Measurements from ENCODE around the gene KRTAP10-8. TPM values are rescaled to one million over a fixed set of nuclear protein-coding genes. Genes with fewer than 3 reads are reported as not detected.
"Not testable (repeated sequence)": the region's sequence is repeated elsewhere in the genome, so short reads cannot be mapped to it uniquely, and the experiment has no call there.

Gene KRTAP10-8
- total RNA-seq, 4 donors from 2014 or later: not detected

- intact Hi-C loops (cut with DNase I; ENCODE audit: low total_unique reads) (no loop called here), in situ Hi-C loops (cut with MboI; ENCODE audit: low sequenced_read_pairs in 4 of 4) (no loop called here)
- ATAC-seq (no peak), DNase-seq (no peak)
- H3K9me3 ChIP-seq: no peaks in the 10 kb centered on the region
- H3K4me3 ChIP-seq: no peak overlapping the region
- no peak overlapping the region for H3K27ac ChIP-seq
- TF ChIP-seq POLR2A (IDR thresholded peaks at IDR 0.05): no peak
- TF ChIP-seq CTCF (IDR thresholded peaks at IDR 0.05 in 4 of 5, conservative IDR thresholded peaks at IDR 0.05 in 1 of 5): no peak
- no peaks in the 10 kb centered on the region for H3K4me1 ChIP-seq
- H3K27me3 ChIP-seq: peaks cover 9% of the 10 kb centered on the region in 3 donors
- no peaks in the 10 kb centered on the region for H3K36me3 ChIP-seq
These were observed 27.4 kb downstream of the KRTAP10-8 start for GRCh38 chr21:44639331-44639655.

- in situ Hi-C loops (cut with MboI; ENCODE audit: low sequenced_read_pairs in 4 of 4): no loop called here
- intact Hi-C loops (cut with DNase I; ENCODE audit: low total_unique reads): no loop called here
- TF ChIP-seq CTCF (IDR thresholded peaks at IDR 0.05 in 4 of 5, conservative IDR thresholded peaks at IDR 0.05 in 1 of 5) (no peak), POLR2A (IDR thresholded peaks at IDR 0.05) (no peak)
- ATAC-seq (no peak), DNase-seq (no peak)
- H3K36me3 ChIP-seq: no peaks in the 10 kb centered on the region
- no peaks in the 10 kb centered on the region for H3K4me1 ChIP-seq
- H3K27ac ChIP-seq: no peak overlapping the region
- no peak overlapping the region for H3K4me3 ChIP-seq
- no peaks in the 10 kb centered on the region for H3K9me3 ChIP-seq
- H3K27me3 ChIP-seq: peaks cover 9 to 11% (median 9%) of the 10 kb centered on the region in 3 donors
These were observed 28.9 kb downstream of the KRTAP10-8 start for GRCh38 chr21:44640761-44641160.

- no peaks in the 10 kb centered on the region for H3K9me3 ChIP-seq
- in situ Hi-C loops (cut with MboI; ENCODE audit: low sequenced_read_pairs in 4 of 4): no loop called here
These were observed 31.9 kb downstream of the KRTAP10-8 start for GRCh38 chr21:44643741-44644310.

GRCh38 chr21:44644878-44645277 lies 33.0 kb downstream of the KRTAP10-8 start:
- ATAC-seq: no peak
- H3K9me3 ChIP-seq: no peaks in the 10 kb centered on the region

More at GRCh38 chr21:44643741-44644310, 31.9 kb downstream of the KRTAP10-8 start:
- DNase-seq: no peak
- peaks cover 16 to 17% (median 17%) of the 10 kb centered on the region in 3 donors for H3K27me3 ChIP-seq
- H3K36me3 ChIP-seq: no peaks in the 10 kb centered on the region
- intact Hi-C loops (cut with DNase I; ENCODE audit: low total_unique reads): no loop called here
- TF ChIP-seq CTCF (IDR thresholded peaks at IDR 0.05 in 4 of 5, conservative IDR thresholded peaks at IDR 0.05 in 1 of 5): no peak
- TF ChIP-seq POLR2A (IDR thresholded peaks at IDR 0.05): no peak
- H3K4me1 ChIP-seq: no peaks in the 10 kb centered on the region
- H3K27ac ChIP-seq: no peak overlapping the region
- H3K4me3 ChIP-seq: no peak overlapping the region
- ATAC-seq: no peak

GRCh38 chr21:44646366-44647221 lies 34.7 kb downstream of the KRTAP10-8 start, which contains the start of gene KRTAP10-11:
TSS of gene KRTAP10-11 (plus strand) at chr21:44646414. CDS start at chr21:44646459, 45 bp downstream.
- H3K4me1 ChIP-seq; H3K4me3 ChIP-seq; in situ Hi-C loops (cut with MboI; ENCODE audit: low sequenced_read_pairs in 4 of 4); ATAC-seq; H3K27ac ChIP-seq; DNase-seq; H3K9me3 ChIP-seq; intact Hi-C loops (cut with DNase I; ENCODE audit: low total_unique reads); H3K36me3 ChIP-seq: not testable (repeated sequence)
- peaks cover 10 to 16% (median 11%) of the 10 kb centered on the region in 3 donors for H3K27me3 ChIP-seq

More at GRCh38 chr21:44644878-44645277, 33.0 kb downstream of the KRTAP10-8 start:
- H3K4me1 ChIP-seq: no peaks in the 10 kb centered on the region
- in situ Hi-C loops (cut with MboI; ENCODE audit: low sequenced_read_pairs in 4 of 4) (no loop called here), intact Hi-C loops (cut with DNase I; ENCODE audit: low total_unique reads) (no loop called here)
- no peaks in the 10 kb centered on the region for H3K36me3 ChIP-seq
- H3K27me3 ChIP-seq: peaks cover 12 to 20% (median 16%) of the 10 kb centered on the region in 3 donors
- no peak for DNase-seq
- no peak for TF ChIP-seq CTCF (IDR thresholded peaks at IDR 0.05 in 4 of 5, conservative IDR thresholded peaks at IDR 0.05 in 1 of 5)
- TF ChIP-seq POLR2A (IDR thresholded peaks at IDR 0.05): no peak
- H3K27ac ChIP-seq: no peak overlapping the region
- H3K4me3 ChIP-seq: no peak overlapping the region

Data from gastrocnemius medialis (tissue), 4 donors.